Kidney epithelial cell (primary cell): ENCODE measurements around the gene ARID5B. TPM values are rescaled to one million over a fixed set of nuclear protein-coding genes. Genes with fewer than 3 reads are reported as not detected.

ENCODE experiments used
- DNase-seq: peaks from one replicate; pipeline ENCODE4 v3.0.0-alpha.2; 2010; ENCODE audit warnings: low read depth
- H3K27me3 ChIP-seq: 2 replicates; pipeline ENCODE4 v1.6.0; 2011; ENCODE audit warnings: low read length; ENCODE audit not compliant: control insufficient read depth, insufficient read depth
- H3K36me3 ChIP-seq: 2 replicates; pipeline ENCODE4 v1.5.1; 2011; ENCODE audit warnings: low read length; ENCODE audit not compliant: control insufficient read depth, insufficient read depth
- H3K4me3 ChIP-seq: 2 replicates; pipeline ENCODE4 v1.5.1; 2011; ENCODE audit warnings: low read depth, mild to moderate bottlenecking, control low read depth, low read length
- total RNA-seq: library from RNA; depleted of rRNA; stranded (reverse); fragments of >200 nt; gene quantifications from 2 replicates; pipeline ENCODE4 v1.2.3, GENCODE V29; 2015
- TF ChIP-seq, protein P1 (sequence below): IDR thresholded peaks from 2 replicates; pipeline ENCODE4 v1.5.1; 2011; ENCODE audit warnings: mild to moderate bottlenecking, moderate library complexity, low read length, control low read depth, inconsistent platforms; ENCODE audit not compliant: insufficient read depth, poor library complexity, severe bottlenecking

Gene ARID5B
- total RNA-seq, 1 donor from 2014 or later = 11.6 TPM

DNA sequence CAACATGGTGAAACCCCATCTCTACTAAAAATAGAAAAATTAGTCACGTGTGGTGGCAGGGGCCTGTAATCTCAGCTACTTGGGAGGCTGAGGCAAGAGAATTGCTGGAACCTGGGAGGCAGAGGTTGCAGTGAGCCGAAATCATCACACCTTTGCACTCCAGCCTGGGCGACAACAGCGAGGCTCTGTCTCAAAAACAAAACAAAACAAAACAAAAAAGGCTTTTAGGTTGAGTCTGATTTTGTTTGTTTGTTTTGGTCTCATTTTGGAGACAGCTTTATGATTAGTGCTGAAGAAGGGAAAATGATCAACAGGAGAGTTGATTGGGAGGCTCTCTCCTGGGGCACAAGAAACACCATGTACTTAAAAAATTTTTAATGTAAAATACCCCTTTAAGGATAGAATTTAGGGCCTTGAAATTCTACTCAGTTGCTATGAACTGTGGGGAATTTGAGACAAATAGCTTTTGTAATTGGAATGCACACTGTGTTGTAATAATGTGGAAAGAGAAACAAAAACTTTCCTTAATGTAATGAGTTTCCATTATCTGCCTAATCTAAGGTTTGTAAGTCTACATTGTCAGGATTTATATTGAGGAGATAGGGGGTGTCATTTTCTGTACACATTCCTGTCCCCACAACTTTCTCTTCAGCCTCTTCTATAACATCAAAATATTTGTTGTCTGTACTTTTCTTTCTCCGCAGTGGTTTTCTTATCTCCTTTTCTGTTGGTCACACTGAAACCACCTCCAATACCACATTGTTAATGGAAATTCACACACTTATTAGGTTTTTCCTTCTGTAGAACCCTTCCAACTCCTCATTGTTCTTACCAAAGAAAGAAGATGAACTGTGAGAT is 41.3 kb downstream of the ARID5B start:
- DNase-seq = no peak
- no peak overlapping the region for H3K4me3 ChIP-seq

DNA sequence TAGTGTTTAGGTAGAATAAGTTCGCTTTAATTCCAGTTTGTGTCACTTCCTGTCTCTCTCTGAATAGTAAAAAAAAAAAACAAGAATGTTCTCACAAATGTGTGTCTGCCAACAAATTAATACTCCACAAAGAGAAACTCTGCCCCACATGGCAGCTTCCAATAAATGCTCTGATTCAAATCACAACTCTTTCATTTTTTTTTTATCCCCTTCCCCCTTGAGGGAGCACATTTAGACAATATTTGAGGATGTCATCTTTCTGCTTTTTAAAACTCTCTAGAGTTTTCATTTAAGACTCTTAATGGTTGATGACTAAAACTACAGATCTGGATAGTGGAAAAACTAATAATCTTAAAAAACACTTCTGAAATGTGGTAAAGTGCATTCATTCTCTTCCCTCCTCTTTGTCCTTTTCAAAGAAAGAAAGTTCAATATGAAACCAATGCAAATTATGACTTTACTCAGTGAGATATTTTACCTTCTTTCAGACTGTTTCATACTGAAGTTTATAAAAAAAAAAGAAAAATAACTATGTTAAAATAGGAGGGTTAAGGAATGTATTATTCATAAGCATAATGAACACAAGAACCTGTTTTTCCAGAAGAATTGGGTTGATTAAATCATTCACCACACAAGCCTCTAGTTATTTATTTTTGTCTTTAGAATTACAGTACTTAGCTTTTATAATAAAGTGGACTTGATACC is 42.3 kb downstream of the ARID5B start:
- no peaks in the 10 kb centered on the region for H3K36me3 ChIP-seq
- TF ChIP-seq, protein P1, sequence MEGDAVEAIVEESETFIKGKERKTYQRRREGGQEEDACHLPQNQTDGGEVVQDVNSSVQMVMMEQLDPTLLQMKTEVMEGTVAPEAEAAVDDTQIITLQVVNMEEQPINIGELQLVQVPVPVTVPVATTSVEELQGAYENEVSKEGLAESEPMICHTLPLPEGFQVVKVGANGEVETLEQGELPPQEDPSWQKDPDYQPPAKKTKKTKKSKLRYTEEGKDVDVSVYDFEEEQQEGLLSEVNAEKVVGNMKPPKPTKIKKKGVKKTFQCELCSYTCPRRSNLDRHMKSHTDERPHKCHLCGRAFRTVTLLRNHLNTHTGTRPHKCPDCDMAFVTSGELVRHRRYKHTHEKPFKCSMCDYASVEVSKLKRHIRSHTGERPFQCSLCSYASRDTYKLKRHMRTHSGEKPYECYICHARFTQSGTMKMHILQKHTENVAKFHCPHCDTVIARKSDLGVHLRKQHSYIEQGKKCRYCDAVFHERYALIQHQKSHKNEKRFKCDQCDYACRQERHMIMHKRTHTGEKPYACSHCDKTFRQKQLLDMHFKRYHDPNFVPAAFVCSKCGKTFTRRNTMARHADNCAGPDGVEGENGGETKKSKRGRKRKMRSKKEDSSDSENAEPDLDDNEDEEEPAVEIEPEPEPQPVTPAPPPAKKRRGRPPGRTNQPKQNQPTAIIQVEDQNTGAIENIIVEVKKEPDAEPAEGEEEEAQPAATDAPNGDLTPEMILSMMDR = peak; percentile 8
- H3K27me3 ChIP-seq = no peaks in the 10 kb centered on the region
- DNase-seq = no peak
- H3K4me3 ChIP-seq = no peak overlapping the region

More for the DNA sequence above, 41.3 kb downstream of the ARID5B start:
- no peaks in the 10 kb centered on the region for H3K36me3 ChIP-seq
- H3K27me3 ChIP-seq = no peaks in the 10 kb centered on the region
- TF ChIP-seq, protein P1 = no peak

DNA sequence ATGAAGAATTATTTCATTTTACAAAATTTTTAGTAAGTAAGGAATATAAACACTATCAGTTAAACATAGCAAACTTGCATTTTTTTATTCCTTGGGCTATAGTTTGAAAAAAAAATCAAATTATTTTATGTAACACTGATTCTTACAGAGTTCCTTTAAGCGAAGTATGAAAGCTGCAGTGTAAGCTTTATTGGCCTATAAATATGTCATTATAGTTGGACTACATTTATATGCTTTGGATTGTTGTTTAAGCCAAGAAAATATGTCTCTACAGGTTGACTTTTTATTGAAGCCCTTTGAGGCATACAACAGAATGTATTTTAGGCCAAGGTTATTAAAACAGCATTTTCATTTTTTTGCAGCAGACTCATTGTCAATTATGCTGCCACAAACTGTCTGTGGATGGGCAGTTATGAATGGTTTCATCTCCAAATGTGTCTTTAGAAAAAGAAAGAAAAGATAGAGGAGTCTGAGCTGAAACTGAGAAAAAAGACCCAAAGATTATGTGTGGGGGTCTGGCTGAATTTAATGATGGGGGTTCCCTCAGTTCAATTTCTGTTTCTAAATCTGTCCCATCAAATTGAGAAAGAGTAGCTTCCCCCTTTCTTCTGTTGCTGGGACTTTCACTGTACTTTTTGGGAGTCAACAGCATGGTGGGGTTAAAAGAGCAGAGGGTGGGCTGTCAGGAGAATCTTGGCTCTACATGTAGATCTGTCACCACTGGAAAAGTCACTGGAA is 43.1 kb downstream of the ARID5B start:
- TF ChIP-seq, protein P1 = no peak
- no peak overlapping the region for H3K4me3 ChIP-seq
- no peak for DNase-seq
- H3K36me3 ChIP-seq = no peaks in the 10 kb centered on the region
- no peaks in the 10 kb centered on the region for H3K27me3 ChIP-seq

DNA sequence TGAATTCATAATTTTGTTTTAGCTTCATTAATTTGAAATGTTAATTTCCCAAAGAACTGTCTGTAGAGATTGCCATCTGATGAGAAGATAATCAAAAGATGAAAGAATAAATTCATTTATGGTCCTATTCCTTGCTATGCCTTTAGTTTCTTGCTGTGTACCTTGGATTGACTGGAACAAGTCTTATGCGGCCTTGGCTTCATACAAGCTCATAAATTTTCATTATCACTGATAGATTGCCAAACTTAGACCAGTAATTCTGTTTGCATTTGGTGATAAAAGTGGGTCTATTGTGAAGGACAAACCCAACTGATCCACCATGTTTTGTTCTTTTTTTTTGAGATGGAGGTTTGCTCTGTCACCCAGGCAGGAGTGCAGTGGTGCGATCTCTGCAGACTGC is 48.2 kb downstream of the ARID5B start:
- H3K36me3 ChIP-seq = no peaks in the 10 kb centered on the region
- TF ChIP-seq, protein P1 = no peak
- no peak overlapping the region for H3K4me3 ChIP-seq
- DNase-seq = no peak
- H3K27me3 ChIP-seq = no peaks in the 10 kb centered on the region

DNA sequence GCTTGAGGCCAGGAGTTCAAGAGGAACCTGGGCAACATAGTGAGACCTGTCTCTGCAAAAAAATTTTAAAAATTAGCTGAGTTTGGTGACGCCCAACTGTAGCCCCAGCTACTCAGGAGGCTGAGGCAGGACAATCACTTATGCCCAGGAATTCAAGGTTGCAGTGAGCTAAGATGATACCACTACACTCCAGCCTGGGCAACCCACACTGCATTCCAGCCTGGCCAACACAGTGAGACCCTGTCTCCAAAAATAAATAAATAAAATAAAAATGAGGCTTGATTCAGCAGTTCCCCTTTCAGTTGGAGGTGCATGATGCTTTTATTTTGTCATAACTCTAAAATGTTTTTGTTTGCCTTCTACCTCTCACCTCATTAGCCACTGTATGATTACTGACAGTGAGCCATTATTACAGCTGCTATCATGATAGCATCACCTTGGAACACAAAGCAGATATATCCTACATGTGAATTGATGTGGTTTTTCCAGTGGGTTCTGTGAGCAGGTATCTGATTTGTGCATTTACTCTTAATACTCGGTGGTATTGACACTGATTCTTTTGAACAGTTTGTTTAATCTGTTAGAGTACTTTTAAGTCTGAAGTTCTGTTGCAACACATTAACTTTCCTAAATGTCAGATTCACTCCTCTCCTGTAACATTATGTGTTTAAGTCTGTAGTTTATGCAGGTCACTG is 49.1 kb downstream of the ARID5B start:
- TF ChIP-seq, protein P1 = no peak
- H3K36me3 ChIP-seq = no peaks in the 10 kb centered on the region
- no peaks in the 10 kb centered on the region for H3K27me3 ChIP-seq
- no peak for DNase-seq
- no peak overlapping the region for H3K4me3 ChIP-seq
